ENCODE data around the gene ITPKB.
"Not testable (repeated sequence)": the region's sequence is repeated elsewhere in the genome, so short reads cannot be mapped to it uniquely, and the experiment has no call there.

Gene ITPKB

GRCh38 chr1:226602186-226603021, 136.7 kb downstream of the ITPKB start:
- no peak for DNase-seq

GRCh38 chr1:226601456-226601855, 137.6 kb downstream of the ITPKB start:
- no peak for DNase-seq

GRCh38 chr1:226600254-226600653, 138.8 kb downstream of the ITPKB start:
- no peak for DNase-seq

GRCh38 chr1:226599636-226600238, 139.3 kb downstream of the ITPKB start:
- no peak for DNase-seq

GRCh38 chr1:226598955-226599354, 140.1 kb downstream of the ITPKB start:
- DNase-seq: not testable (repeated sequence)

GRCh38 chr1:226598455-226598849, 140.6 kb downstream of the ITPKB start:
- no peak for DNase-seq

- no peak for DNase-seq
Observed at GRCh38 chr1:226597616-226598454, 141.2 kb downstream of the ITPKB start.

GRCh38 chr1:226596531-226597165, 142.4 kb downstream of the ITPKB start:
- DNase-seq: no peak

GRCh38 chr1:226593541-226593940, 145.5 kb downstream of the ITPKB start:
- DNase-seq: no peak

- DNase-seq: no peak
Observed at GRCh38 chr1:226590614-226591013, 148.5 kb downstream of the ITPKB start.

- DNase-seq: no peak
Observed at GRCh38 chr1:226589008-226589733, 149.9 kb downstream of the ITPKB start.

- DNase-seq: no peak
Observed at GRCh38 chr1:226588484-226588883, 150.6 kb downstream of the ITPKB start.

- DNase-seq: no peak
Observed at GRCh38 chr1:226586650-226587422, 152.2 kb downstream of the ITPKB start.

GRCh38 chr1:226586116-226586515, 153.0 kb downstream of the ITPKB start:
- DNase-seq: no peak

GRCh38 chr1:226584164-226584563, 154.9 kb downstream of the ITPKB start:
- DNase-seq: no peak

GRCh38 chr1:226582966-226583365, 156.1 kb downstream of the ITPKB start:
- DNase-seq: no peak

Data from right kidney (tissue), 1 donor.